Natural killer cell (primary cell): ENCODE data around the gene ABCD1. TPM values are rescaled to one million over a fixed set of nuclear protein-coding genes. Genes with fewer than 3 reads are reported as not detected.

Source experiments
- ATAC-seq, 3 donors: fragments of 150-1000 bp in 2 of 3; fragments of 200-7000 bp in 1 of 3; cut with Tn5 transposase; 1 replicate in 1 of 3; 2 replicates in 2 of 3; pipeline ENCODE4 v1.10.0; 2021; ENCODE audit warnings: mild to moderate bottlenecking in 2 of 3, moderate library complexity in 2 of 3
- DNase-seq, 2 donors: peaks; one replicate each; pipeline versions ENCODE4 v3.0.0 to v3.0.0-alpha.2; 2013 to 2021; ENCODE audit warnings: mixed read lengths in 1 of 2
- H3K27ac ChIP-seq: one replicate; pipeline ENCODE4 v1.5.1; 2013; ENCODE audit warnings: mild to moderate bottlenecking, low read length
- H3K27me3 ChIP-seq: one replicate; pipeline ENCODE4 v1.6.1; 2013; ENCODE audit warnings: low read length; ENCODE audit not compliant: control insufficient read depth, insufficient read depth
- H3K36me3 ChIP-seq: one replicate; pipeline ENCODE4 v1.6.1; 2013; ENCODE audit warnings: low read length; ENCODE audit not compliant: control insufficient read depth, insufficient read depth
- H3K4me1 ChIP-seq: one replicate; pipeline ENCODE4 v1.6.1; 2013; ENCODE audit warnings: low read length; ENCODE audit not compliant: control insufficient read depth, insufficient read depth
- H3K4me3 ChIP-seq: one replicate; pipeline ENCODE4 v1.5.1; 2013; ENCODE audit warnings: low read length
- H3K9me3 ChIP-seq: one replicate; pipeline ENCODE4 v1.6.1; 2013; ENCODE audit warnings: low read length; ENCODE audit not compliant: control insufficient read depth, insufficient read depth
- H3K27ac Mint-ChIP-seq, 2 donors: one replicate each; pipeline ENCODE4 v1.8.0; 2022; ENCODE audit warnings: mild to moderate bottlenecking in 2 of 2, mixed read lengths in 2 of 2, moderate library complexity in 1 of 2
- H3K27me3 Mint-ChIP-seq, 2 donors: one replicate each; pipeline ENCODE4 v1.8.0; 2022; ENCODE audit warnings: low read depth in 2 of 2, mixed read lengths in 2 of 2
- H3K36me3 Mint-ChIP-seq: one replicate; pipeline ENCODE4 v1.8.0; 2022; ENCODE audit warnings: mixed read lengths
- H3K4me1 Mint-ChIP-seq, 2 donors: one replicate each; pipeline ENCODE4 v1.8.0; 2022; ENCODE audit warnings: mixed read lengths in 2 of 2
- H3K4me3 Mint-ChIP-seq: one replicate; pipeline ENCODE4 v1.8.0; 2022; ENCODE audit warnings: mild to moderate bottlenecking, moderate library complexity, mixed read lengths
- H3K9me3 Mint-ChIP-seq, 2 donors: one replicate each; pipeline ENCODE4 v1.8.0; 2022; ENCODE audit warnings: mixed read lengths in 2 of 2
- CTCF ChIP-seq: fragments of 200-600 bp; IDR thresholded peaks from one replicate; pipeline ENCODE4 v1.8.0; 2022; ENCODE audit warnings: antibody characterized with exemption
- WGBS: methylation state at CpG from one replicate; pipeline ENCODE4 v1.1.7; 2013; ENCODE audit warnings: missing lambda C conversion rate; ENCODE audit not compliant: insufficient coverage; 5-methylcytosine and 5-hydroxymethylcytosine counted together
- intact Hi-C: fragments of 100-400 bp; cut with micrococcal nuclease; formaldehyde crosslinking; loops from one replicate; pipeline ENCODE4 v1.14.2; 2022
- total RNA-seq, 4 donors: library from RNA; stranded (reverse); fragments of 120-200 nt in 1 of 4; gene quantifications; one replicate each; pipeline versions ENCODE4 v1.2.3 to v1.2.4, GENCODE V29; 2013 to 2022

ABCD1 gene
- total RNA-seq, 3 donors from 2014 or later (not counting 1 experiment from before 2014, with no cell fraction given), result 12.2 to 13.9 (median 13.8) TPM

GRCh38 chrX:153764786-153765137 lies 40.1 kb downstream of the ABCD1 start:
- TF ChIP-seq CTCF, result no peak
- H3K9me3 Mint-ChIP-seq, result no peaks in the 10 kb centered on the region
- intact Hi-C loops, result loop anchor here (1.0 to 5.0 kb wide), 2 partner anchors 189 to 203 kb away; no protein-coding TSS in a partner anchor
- H3K36me3 ChIP-seq, result no peaks in the 10 kb centered on the region
- H3K27ac Mint-ChIP-seq, result no peak overlapping the region
- no peaks in the 10 kb centered on the region for H3K27me3 ChIP-seq
- no peak for ATAC-seq
- no peaks in the 10 kb centered on the region for H3K36me3 Mint-ChIP-seq
- H3K4me3 Mint-ChIP-seq, result no peak overlapping the region
- peaks cover 0 to 20% of the 10 kb centered on the region in 2 donors for H3K4me1 Mint-ChIP-seq
- no peaks in the 10 kb centered on the region for H3K27me3 Mint-ChIP-seq
- DNase-seq, result no peak
- no peak overlapping the region for H3K27ac ChIP-seq
- 97% methylated on average over 6 of the region's 7 CpGs for WGBS
- H3K9me3 ChIP-seq, result no peaks in the 10 kb centered on the region
- peaks cover 18% of the 10 kb centered on the region for H3K4me1 ChIP-seq
- H3K4me3 ChIP-seq, result no peak overlapping the region

GRCh38 chrX:153765138-153766079 lies 40.8 kb downstream of the ABCD1 start:
- Histone ChIP-seq H3K27me3 (no peaks in the 10 kb centered on the region), H3K4me3 (no peak overlapping the region), H3K9me3 (no peaks in the 10 kb centered on the region), H3K36me3 (no peaks in the 10 kb centered on the region), H3K27ac (no peak overlapping the region), H3K4me1 (peaks cover 18% of the 10 kb centered on the region)
- Mint-ChIP-seq H3K9me3 (no peaks in the 10 kb centered on the region), H3K27ac (no peak overlapping the region), H3K36me3 (no peaks in the 10 kb centered on the region), H3K4me3 (no peak overlapping the region), H3K27me3 (no peaks in the 10 kb centered on the region), H3K4me1 (peaks cover 0 to 20% of the 10 kb centered on the region in 2 donors)
- no peak for DNase-seq
- intact Hi-C loops, result no loop called here
- 76% methylated on average over 27 of the region's 27 CpGs for WGBS
- no peak for ATAC-seq
- no peak for TF ChIP-seq CTCF

GRCh38 chrX:153766098-153766817 lies 41.6 kb downstream of the ABCD1 start:
- Histone ChIP-seq H3K36me3 (no peaks in the 10 kb centered on the region), H3K4me1 (peaks cover 18% of the 10 kb centered on the region), H3K27ac (no peak overlapping the region), H3K27me3 (no peaks in the 10 kb centered on the region), H3K4me3 (no peak overlapping the region), H3K9me3 (no peaks in the 10 kb centered on the region)
- Mint-ChIP-seq H3K4me3 (no peak overlapping the region), H3K27me3 (no peaks in the 10 kb centered on the region), H3K36me3 (no peaks in the 10 kb centered on the region), H3K27ac (no peak overlapping the region), H3K9me3 (no peaks in the 10 kb centered on the region), H3K4me1 (peaks cover 0 to 20% of the 10 kb centered on the region in 2 donors)
- ATAC-seq (peak in 1 of 3 donors; percentile 62), DNase-seq (peak in 1 of 2 donors; percentile 20)
- intact Hi-C loops, result no loop called here
- WGBS, result 26% methylated on average over 19 of the region's 21 CpGs
- TF ChIP-seq CTCF, result no peak
